Liver (tissue), 3 donors: ENCODE data around the gene SEPTIN2.

Source experiments
- ATF3 ChIP-seq: IDR thresholded peaks from 2 replicates; pipeline ENCODE4 v1.6.1; 2016; ENCODE audit warnings: antibody characterized with exemption
- CTCF ChIP-seq: fragments of 150-350 bp; IDR thresholded peaks from 2 replicates; pipeline ENCODE4 v1.5.1; 2017; ENCODE audit warnings: improper control_type of control experiment, low read depth, low read length; ENCODE audit not compliant: missing input control
- EGR1 ChIP-seq, 2 donors: IDR thresholded peaks; 2 replicates each; pipeline ENCODE4 v1.6.1; 2016 to 2018; ENCODE audit warnings: antibody characterized with exemption in 2 of 2, low read depth in 2 of 2
- FOXA1 ChIP-seq: IDR thresholded peaks from 2 replicates; pipeline ENCODE4 v1.6.1; 2016; ENCODE audit warnings: antibody characterized with exemption
- JUND ChIP-seq, 2 donors: IDR thresholded peaks; 2 replicates each; pipeline ENCODE4 v1.6.1; 2016; ENCODE audit warnings: antibody characterized with exemption in 2 of 2
- MAX ChIP-seq: IDR thresholded peaks from 2 replicates; pipeline ENCODE4 v1.6.1; 2016; ENCODE audit warnings: antibody characterized with exemption
- NR2F2 ChIP-seq: IDR thresholded peaks from 2 replicates; pipeline ENCODE4 v1.6.1; 2016; ENCODE audit warnings: antibody characterized with exemption
- RAD21 ChIP-seq, 2 donors: IDR thresholded peaks; 2 replicates each; pipeline ENCODE4 v1.6.1; 2016; ENCODE audit warnings: antibody characterized with exemption in 2 of 2, mild to moderate bottlenecking in 2 of 2
- REST ChIP-seq: IDR thresholded peaks from 2 replicates; pipeline ENCODE4 v1.6.1; 2016; ENCODE audit warnings: antibody characterized with exemption, mild to moderate bottlenecking
- RXRA ChIP-seq, 2 donors: IDR thresholded peaks; 2 replicates each; pipeline ENCODE4 v1.6.1; 2017 to 2018; ENCODE audit warnings: antibody characterized with exemption in 2 of 2, mild to moderate bottlenecking in 1 of 2
- SP1 ChIP-seq: IDR thresholded peaks from 2 replicates; pipeline ENCODE4 v1.6.1; 2018; ENCODE audit warnings: antibody characterized with exemption, mild to moderate bottlenecking
- TAF1 ChIP-seq: conservative IDR thresholded peaks from 2 replicates; pipeline ENCODE4 v1.6.1; 2016; ENCODE audit warnings: antibody characterized with exemption, mild to moderate bottlenecking
- YY1 ChIP-seq: IDR thresholded peaks from 2 replicates; pipeline ENCODE4 v1.6.1; 2016; ENCODE audit warnings: antibody characterized with exemption, mild to moderate bottlenecking
- ZBTB33 ChIP-seq: IDR thresholded peaks from 2 replicates; pipeline ENCODE4 v1.6.1; 2016; ENCODE audit warnings: antibody characterized with exemption
- donor health status: healthy.
- donor health status: healthy.

GRCh38 chr2:241330616-241330981 lies 14.9 kb downstream of the SEPTIN2 start:
- TF ChIP-seq CTCF (no peak), RAD21 (IDR thresholded peaks at IDR 0.05) (no peak), JUND (IDR thresholded peaks at IDR 0.05) (no peak), MAX (no peak), TAF1 (no peak), SP1 (no peak), RXRA (IDR thresholded peaks at IDR 0.05) (no peak), ATF3 (no peak), ZBTB33 (no peak), REST (no peak), NR2F2 (no peak), EGR1 (IDR thresholded peaks at IDR 0.05; ENCODE audit: low read depth in 2 of 2) (no peak), YY1 (no peak), FOXA1 (no peak)
